Activated CD4-positive, alpha-beta T cell treated with anti-CD3 and anti-CD28 coated beads, Interleukin-10, Interleukin-2, amounts not matched to agents 100 ng/mL and 50 ng/mL, durations not matched to agents 16 hours and 8 hours (primary cell): ENCODE results near the gene MEIS1.
"Not testable (repeated sequence)": the region's sequence is repeated elsewhere in the genome, so short reads cannot be mapped to it uniquely, and the experiment has no call there.

Experiments used
- DNase-seq: peaks from one replicate; pipeline ENCODE4 v3.0.0-alpha.2; 2020

MEIS1 gene

GRCh38 chr2:66434679-66435548, at the start of gene MEIS1:
MEIS1 (plus strand) TSS chr2:66435125; CDS start chr2:66435857, 732 bp downstream.
- peak; percentile 63 for DNase-seq

- no peak for DNase-seq
Observed at GRCh38 chr2:66387016-66387753, 47.7 kb upstream of the MEIS1 start.

GRCh38 chr2:66389651-66390131, 45.2 kb upstream of the MEIS1 start:
- no peak for DNase-seq

GRCh38 chr2:66390152-66390551, 44.8 kb upstream of the MEIS1 start:
- no peak for DNase-seq

- no peak for DNase-seq
Observed at GRCh38 chr2:66390811-66391210, 44.1 kb upstream of the MEIS1 start.

- not testable (repeated sequence) for DNase-seq
Observed at GRCh38 chr2:66391240-66391639, 43.7 kb upstream of the MEIS1 start.

- DNase-seq, result no peak
Observed at GRCh38 chr2:66405473-66405872, 29.5 kb upstream of the MEIS1 start.

- no peak for DNase-seq
Observed at GRCh38 chr2:66408905-66409304, 26.0 kb upstream of the MEIS1 start.

- DNase-seq, result no peak
Observed at GRCh38 chr2:66412874-66413273, 22.1 kb upstream of the MEIS1 start.

- no peak for DNase-seq
Observed at GRCh38 chr2:66414896-66415295, 20.0 kb upstream of the MEIS1 start.

GRCh38 chr2:66418381-66418780, 16.5 kb upstream of the MEIS1 start:
- DNase-seq, result no peak

GRCh38 chr2:66421612-66422011, 13.3 kb upstream of the MEIS1 start:
- DNase-seq, result no peak

GRCh38 chr2:66423391-66424124, 11.4 kb upstream of the MEIS1 start:
- no peak for DNase-seq

GRCh38 chr2:66426244-66427111, 8.4 kb upstream of the MEIS1 start:
- no peak for DNase-seq

GRCh38 chr2:66427300-66427699, 7.6 kb upstream of the MEIS1 start:
- no peak for DNase-seq

GRCh38 chr2:66428986-66429612, 5.8 kb upstream of the MEIS1 start:
- peak; percentile 35 for DNase-seq

GRCh38 chr2:66429693-66430504, 5.0 kb upstream of the MEIS1 start:
- DNase-seq, result no peak

- DNase-seq, result no peak
Observed at GRCh38 chr2:66430505-66431273, 4.2 kb upstream of the MEIS1 start.

GRCh38 chr2:66431274-66431642, 3.7 kb upstream of the MEIS1 start:
- no peak for DNase-seq
